ENCODE results near the gene PHF20.
"Not testable (repeated sequence)": the region's sequence is repeated elsewhere in the genome, so short reads cannot be mapped to it uniquely, and the experiment has no call there.

PHF20 gene

DNA sequence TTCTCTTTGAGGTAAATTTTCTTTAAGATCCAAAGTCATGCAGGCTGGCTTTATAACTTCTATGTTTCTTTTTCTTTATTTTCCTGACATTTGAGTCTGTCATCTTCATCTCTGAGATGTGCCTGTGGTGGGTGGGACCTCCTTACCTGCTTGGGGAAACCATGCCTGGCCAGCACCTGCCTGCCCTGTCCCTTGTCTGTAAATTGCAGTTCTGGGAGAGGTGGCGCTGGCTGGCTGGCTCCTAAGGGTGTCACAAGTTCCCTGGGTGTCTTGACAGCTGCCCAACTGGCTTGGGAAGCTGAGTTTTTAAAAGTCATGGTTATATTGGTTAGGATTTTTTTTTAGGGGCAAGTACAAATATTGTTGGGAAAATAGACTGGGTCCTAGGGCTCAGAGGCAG, 146.2 kb downstream of the PHF20 start:
- no peak for DNase-seq (ENCODE audit: low read depth in 2 of 2)

DNA sequence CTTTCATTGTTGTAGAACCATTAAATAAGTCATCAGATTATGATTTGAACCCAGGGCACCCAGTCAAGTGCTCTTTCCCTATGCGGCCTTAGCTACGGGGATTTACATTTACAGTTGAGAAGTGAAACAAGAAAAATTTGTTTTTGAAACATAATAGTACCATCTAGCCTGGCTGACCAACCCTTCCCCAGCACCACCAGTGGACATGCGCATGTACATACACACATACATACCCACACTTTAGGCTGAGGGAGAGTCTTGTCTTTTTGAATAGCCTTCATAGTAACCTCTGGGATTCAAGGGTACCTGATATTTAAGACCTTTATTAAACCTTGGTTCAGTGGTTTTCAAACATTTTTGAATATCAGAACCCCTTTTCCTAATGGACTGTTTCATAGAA, 148.7 kb downstream of the PHF20 start:
- no peak for DNase-seq (ENCODE audit: low read depth in 2 of 2)

DNA sequence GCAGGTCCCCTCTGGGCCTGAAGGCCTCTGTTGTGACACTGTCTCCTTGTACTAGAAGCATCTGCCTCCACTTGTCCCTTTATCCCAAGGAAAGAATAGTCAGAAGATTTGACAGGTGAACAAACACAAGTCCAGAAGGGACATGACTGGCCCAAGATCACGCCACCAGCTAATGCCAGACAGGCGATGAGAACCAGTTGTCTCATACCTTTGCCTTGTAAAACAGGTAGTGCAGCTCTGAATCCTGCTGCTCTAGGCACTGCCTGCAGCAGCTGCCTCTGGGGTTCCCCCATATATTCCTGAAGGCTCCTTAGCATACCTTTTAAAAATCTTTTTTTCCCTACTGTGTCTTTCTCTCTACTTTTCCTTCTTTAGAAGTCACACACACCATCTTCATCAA, 157.5 kb downstream of the PHF20 start:
- no peak for DNase-seq (ENCODE audit: low read depth in 2 of 2)

DNA sequence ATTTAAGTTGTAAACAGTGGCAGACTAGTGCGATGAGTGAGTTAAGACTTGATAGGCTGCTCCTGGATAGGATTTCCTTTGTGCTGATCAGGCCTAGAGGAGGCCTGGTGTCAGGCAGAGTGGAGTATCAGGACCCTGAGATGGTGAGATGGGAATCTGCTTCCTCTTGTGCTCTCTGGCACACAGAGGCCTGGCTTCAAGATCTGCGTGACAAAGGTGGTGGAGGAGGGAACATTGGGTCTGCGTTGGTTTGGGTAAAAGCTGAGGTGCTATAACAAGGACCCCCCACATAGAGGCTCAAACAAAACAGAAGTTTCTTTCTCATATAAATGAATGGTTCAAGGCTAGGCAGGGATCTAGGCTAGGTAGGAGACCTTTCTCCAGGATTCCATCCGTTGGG, 162.2 kb downstream of the PHF20 start:
- DNase-seq (ENCODE audit: low read depth in 2 of 2): no peak

DNA sequence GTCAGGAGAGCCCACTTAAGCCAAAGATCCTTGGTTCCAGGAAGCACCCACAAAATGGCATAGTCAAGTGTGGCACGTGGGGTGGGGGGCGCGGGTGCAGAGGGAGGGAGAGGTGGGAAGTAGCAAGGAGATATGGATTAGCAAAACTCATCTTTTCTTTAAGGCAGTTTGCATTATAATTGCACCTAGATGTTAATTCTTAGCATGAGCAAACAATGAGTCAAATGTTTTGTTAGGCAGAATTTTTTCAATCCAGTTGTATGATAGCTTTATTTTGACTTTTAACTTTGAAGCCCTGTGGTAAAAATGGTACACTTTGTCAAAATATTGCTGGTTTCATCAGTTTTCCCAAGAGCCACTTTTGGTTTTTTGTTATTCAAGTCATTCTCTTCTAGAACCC, 167.4 kb downstream of the PHF20 start:
- DNase-seq (ENCODE audit: low read depth in 2 of 2): no peak

DNA sequence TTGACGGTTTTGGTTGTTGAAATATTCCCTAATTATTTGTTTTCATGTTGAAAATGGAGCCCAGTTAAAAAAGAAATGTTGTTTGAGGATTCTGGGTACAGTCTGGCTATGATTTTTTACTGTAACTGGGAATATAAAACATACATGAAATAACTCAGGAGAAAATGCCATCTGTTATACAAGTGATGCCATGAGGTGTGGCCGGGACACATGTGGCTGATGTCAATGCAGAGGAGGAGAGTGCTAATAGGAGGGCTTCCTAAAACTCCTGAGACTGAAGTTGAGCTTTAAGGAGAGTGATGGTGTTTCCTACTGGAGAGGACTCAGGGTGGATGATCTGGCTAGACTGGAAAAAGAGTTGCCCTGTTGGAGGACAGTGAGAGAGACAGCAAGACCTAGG, 169.8 kb downstream of the PHF20 start:
- DNase-seq (ENCODE audit: low read depth in 2 of 2): no peak

DNA sequence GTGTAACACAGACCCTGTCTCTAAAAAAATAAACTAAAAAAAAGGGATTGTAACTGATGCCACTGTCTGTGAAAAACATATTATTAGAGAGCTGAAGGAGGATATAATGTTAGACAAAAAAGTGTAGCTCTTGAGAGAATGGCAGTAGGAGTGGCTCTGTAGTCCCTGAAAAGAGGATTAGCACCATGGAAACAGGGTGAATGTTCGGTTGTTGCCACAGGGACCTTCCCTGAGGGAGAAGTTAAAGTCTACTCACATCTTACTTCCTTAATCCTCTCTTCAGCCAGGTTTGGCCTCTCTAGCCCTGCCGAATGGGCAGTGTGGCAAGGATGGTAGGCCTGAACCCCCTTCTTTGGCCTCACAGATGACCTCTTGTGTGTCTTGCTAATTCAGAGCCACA, 170.4 kb downstream of the PHF20 start:
- DNase-seq (ENCODE audit: low read depth in 2 of 2): no peak

DNA sequence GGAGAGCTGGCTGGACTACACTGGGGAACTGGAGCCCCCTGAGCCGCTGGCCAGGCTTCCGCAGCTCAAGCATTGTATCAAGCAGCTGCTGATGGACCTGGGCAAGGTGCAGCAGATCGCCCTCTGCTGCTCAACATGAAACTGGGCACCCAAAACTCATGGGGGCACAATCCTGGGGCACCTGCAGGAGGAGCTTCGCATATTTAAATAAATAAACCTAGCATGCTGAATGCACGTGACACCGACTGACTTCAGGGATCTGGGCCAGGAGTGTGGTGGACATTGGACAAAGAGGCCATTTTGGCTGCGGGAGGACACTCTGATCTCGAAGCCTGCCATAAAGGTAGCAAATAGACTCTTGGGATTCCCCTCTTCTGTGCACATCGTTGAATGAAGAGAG, 175.7 kb downstream of the PHF20 start:
- no peak for DNase-seq (ENCODE audit: low read depth in 2 of 2)

DNA sequence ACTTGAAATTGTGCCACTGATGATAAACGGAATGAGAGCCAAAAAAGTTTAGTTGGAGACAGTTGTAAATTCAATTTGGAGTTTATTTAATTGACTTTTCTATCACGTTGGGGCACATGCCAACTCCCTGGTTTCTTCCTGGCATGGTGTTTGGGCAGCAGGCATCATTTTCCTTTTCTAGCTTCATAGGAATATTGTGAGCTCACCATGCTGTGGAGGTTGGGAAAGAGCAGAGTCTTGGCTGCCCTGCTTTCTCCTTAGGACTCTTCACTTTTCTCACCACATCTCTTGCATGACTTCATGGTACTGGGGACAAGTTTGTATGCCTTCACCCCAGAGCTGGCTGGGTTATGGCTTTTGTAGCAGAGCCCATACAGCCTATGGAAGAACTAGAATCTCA, 176.1 kb downstream of the PHF20 start:
- no peak for DNase-seq (ENCODE audit: low read depth in 2 of 2)

DNA sequence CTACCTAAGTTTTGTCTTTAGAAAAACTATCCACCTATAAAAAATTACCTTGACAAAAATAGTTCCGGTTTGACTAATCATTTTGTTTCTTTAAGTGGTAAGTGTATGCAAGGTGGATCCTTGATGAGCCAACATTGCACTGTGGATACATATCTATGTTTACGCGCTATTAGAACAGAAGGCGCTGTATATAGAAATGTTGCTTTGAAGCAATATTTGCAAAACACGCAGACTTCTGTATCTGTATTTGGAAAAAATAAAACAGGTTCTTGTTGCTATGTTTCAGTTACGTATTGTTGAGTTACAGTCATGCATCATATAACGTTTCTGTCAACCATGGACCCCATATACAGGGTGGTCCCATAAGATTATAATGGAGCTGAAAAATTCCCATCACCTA, 178.3 kb downstream of the PHF20 start:
- no peak for DNase-seq (ENCODE audit: low read depth in 2 of 2)

DNA sequence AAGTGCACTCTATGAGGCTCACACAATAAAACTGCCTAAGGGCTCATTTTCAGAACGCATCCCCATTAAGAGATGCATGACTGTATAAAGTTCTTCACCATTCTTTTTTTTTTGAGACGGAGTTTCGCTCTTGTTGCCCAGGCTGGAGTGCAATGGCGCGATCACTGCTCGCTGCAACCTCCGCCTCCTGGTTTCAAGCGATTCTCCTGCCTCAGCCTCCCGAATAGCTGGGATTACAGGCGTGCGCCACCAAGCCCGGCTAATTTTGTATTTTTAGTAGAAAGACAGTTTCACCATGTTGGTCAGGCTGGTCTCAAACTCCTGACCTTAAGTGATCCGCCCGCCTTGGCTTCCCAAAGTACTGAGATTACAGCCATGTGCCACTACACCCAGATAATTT, 180.3 kb downstream of the PHF20 start:
- DNase-seq (ENCODE audit: low read depth in 2 of 2): not testable (repeated sequence)

DNA sequence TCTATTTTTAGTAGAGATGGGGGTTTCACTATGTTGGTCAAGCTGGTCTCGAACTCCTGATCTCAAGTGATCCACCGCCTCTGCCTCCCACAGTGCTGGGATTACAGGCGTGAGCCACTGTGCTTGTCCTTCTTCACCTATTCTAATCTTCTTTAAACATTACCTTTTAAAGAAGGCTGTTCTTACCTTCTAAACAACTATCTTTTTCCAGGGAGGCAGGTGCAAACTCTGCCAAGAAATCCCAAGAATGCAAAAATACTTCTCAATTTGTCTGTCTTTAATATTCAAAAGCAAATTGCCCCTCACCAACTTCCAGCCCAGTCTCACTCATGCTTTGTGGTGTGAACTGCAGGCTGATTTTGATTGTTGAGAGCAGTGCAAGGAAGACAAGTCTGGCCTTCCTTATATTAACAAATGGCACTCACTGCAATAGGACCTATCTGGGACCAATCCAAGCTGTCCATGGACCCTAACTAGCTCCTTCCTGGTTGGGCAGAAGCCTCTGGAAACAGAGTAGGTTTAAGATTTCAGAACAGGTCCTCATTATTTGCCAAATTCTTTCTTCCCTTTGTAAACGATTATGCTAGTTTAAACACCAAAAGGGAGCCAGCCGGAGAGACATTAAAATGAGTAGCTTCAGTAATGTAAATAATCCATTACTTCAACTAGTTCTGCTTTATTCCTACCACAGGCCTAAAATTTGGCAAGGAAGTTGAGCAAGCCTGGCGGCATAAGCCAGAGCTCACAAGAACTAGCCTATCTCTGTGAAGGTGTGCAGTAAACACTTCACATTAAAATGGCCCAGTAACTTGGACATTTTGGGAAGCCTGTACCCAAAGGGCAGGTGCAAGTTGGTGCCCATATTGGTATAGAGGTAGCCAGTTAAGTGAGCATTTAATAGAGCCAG, 180.9 kb downstream of the PHF20 start:
- DNase-seq (ENCODE audit: low read depth in 2 of 2): no peak

DNA sequence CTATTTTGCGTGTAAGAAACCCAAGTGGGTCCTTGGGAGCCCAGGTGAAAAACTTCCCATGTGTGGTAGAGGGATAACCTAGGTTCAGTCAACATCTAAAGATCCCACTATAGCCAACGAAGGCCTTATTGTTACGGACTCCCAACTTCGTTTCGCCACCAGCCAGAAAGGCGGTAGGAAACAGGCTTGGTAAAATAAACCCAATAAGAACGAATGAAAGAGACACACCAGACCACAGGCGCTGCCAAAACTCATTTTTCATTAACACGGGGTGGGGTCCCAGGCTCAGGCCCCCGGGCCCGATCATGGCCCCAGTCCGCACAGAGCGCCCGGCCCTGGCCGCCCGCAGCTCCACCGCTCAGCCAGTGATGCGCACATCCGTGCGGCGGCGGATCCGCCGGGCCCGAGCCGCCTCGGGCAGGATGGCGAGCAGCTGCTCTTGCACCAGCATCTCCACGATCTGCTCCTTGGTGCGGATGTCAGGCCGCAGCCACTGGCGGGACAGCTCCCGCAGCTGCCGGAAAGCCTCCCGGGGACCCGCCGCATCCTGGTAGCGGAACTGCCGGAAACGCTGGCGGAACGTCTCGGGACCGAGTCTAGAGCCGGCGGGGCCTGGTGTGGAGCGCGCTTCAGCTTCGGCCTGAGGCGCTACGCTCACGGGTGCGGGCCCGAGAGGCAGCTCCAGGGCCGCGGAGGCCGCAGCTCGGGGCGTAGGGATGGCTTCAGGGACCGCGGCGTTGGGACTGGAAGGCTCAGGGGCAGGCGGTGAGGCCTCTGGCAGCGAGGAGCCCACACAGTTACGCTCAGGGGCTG, 181.8 kb downstream of the PHF20 start:
- peak; percentile 30 to 34 for DNase-seq (ENCODE audit: low read depth in 2 of 2)

DNA sequence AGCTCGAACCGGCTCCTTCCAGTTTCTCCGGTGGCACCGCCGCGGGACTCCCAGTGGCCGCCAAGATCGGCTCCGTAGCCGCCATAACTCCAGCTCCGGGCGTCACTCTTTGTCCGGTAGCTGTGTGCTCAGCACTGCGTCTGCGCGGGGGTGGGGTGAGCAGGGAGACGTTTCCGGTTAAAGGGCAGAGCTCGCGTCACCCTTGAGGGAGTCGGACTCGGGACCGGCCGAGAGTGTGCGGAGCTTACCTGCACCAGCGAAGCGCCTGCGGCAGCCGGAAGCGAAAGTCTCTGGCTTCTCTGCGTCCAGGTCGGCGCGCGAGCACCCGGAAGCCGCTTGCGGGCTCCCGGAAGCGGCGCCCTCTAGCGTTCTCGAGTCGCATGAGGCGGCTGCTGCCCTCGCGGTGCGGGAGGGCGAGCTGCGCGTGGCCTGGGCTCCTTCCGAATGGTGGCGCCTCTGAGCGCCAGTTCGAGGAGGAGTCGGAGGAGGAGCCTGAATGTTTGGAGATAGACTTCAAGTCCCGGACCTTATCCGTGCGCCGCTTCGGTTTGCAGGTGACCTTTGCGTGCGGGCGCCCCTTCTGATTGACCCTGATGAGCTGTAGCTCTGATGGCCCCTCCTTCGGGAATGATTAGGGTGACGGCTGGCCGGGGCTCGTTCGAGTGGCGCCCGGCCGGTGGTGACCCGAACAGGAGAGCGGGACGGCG, 182.5 kb downstream of the PHF20 start, which contains the start of gene SCAND1:
Gene SCAND1, minus strand, starts transcription at position 303 of the 707 bp plus-strand sequence. Its CDS starts 218 bp downstream, at position 85.
- peak; percentile 88 to 92 for DNase-seq (ENCODE audit: low read depth in 2 of 2)

DNA sequence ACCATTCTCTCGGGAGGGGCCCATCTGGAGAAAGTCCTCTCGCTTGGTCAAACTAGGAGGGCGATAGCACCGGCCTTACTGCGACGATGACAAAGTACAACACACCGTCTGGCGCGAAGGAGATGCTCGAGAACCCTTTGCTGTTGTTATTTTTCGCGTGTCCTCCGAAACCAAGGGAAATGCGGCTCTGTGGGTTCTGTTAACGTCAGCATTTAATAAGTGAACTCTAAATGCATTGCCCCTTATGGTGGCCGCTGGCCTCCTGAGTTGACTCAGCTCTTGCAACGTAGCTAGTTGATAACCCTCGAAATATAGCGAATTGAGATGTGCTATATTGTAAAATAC, 183.1 kb downstream of the PHF20 start:
- DNase-seq (ENCODE audit: low read depth in 2 of 2): peak; percentile 1 to 4

DNA sequence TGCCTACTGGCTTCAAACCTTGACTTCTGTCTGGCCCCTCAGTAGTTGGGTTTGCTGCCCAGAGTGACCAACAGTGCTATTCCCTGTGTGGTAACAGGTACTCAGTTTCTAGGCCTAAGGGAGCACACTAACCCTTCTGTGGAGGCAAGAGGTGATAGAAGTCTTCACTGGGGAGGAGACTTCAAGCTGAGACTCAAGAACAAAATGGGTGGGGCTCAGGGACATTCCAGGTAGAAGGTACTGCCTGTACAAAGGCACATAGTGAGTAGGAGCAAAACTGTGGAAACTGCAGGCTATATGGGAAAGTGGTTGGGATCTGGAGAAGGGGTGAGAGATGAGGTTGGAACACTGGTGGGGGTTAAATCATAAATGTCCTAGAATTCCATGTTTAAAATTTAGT, 184.8 kb downstream of the PHF20 start:
- DNase-seq (ENCODE audit: low read depth in 2 of 2): no peak

DNA sequence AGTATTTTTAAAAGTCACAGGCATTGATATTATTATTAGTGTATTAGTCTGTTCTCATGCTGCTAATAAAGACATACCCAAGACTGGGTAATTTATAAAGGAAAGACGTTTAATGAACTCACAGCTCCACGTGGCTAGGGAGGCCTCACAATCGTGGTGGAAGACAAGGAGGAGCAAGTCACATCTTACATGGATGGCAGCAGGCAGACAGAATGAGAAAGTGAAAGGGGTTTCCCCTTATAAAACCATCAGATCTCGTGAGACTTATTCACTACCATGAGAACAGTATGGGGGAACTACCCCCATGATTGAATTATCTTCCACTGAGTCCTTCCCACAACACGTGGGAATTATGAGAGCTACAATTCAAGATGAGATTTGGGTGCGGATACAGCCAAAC, 187.5 kb downstream of the PHF20 start:
- DNase-seq (ENCODE audit: low read depth in 2 of 2): not testable (repeated sequence)

DNA sequence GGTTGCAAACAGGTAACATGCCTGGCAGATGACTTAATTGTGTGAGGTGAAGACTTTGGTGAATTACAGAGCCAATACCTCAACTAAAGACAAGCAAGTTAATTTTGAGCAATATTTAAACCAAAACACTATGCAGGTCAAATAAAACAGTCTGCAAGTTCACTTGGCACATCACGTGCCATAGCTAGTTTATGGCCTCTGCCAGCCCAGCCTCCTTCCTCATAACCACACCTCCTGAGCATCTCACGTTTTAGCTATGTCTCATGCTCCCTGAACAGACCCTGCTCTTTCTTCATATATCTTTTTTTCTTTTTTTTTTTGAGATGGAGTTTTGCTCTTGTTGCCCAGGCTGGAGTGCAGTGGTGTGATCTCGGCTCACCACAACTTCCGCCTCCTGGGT, 192.1 kb downstream of the PHF20 start:
- DNase-seq (ENCODE audit: low read depth in 2 of 2): no peak

DNA sequence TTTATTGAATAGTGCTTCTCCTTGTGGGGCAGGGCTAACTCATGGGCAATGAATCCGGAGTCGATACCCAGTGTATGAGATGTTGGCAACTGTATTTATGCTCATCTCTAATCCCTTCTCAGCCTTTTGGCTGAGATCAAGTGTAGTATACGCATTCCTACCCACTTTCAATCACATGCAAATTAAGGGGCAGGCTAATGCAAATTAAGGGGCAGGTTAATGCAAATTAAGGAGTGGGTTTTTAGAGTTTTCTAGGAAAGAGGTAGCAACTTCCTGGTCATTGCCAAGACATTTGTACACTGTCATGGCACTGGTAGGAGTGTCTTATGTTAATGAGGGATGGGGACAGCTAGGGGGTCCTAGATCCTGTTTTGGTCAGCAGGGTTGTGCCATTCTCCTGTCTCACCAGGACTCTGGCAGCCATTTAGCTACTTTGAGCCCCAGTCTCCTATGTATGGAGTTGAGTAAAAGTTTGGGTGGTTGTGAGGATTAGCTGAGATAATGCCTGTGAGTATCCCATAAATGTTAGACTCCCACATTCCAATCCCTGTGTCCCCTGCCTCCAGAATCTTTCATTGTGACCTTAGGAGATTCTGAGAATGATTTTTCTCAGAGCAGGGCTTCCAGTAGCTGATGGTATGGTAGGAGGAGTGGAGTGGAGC, 196.3 kb downstream of the PHF20 start, which contains the start of gene CNBD2:
Gene CNBD2, plus strand, starts transcription at position 612 of the 662 bp plus-strand sequence. CDS start 173 bp downstream, outside the sequence.
- no peak for DNase-seq (ENCODE audit: low read depth in 2 of 2)

DNA sequence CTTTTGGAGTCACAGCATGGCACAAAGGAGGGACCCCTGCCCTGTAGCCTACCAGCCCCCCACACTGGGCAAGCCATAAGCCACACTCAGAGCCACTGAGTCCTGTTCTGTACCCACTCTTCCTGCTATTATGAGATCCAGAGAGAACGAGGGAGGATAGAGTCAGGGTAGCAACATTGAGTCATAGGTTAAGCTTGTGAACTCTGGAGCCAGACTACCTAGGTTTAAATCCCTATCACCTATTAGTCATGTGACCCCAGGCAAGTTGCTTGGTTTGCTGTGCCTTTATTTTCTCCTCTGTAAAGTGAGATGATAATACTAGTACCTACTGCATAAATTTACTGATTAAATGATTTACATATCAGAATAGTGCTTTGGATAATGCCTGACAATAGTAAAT, 197.1 kb downstream of the PHF20 start:
- DNase-seq (ENCODE audit: low read depth in 2 of 2): no peak

DNA sequence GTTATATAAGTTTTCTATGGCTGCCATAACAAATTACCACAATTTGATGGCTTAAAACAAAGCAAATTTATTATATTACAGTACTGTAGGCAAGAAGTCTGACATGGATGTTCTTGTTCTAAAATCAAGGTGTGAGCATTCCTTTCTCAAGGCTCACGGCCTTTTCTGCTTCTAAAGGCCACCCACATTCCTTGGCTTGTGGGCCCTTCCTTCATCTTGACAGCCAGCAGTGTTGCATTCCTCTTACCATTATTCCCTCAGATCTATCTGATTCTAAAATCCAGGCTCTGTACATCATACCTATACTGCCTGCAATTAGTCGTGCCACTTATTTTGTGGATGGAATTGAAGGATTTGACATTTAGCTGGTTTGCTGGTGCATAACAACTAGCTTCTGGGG, 200.2 kb downstream of the PHF20 start:
- no peak for DNase-seq (ENCODE audit: low read depth in 2 of 2)

DNA sequence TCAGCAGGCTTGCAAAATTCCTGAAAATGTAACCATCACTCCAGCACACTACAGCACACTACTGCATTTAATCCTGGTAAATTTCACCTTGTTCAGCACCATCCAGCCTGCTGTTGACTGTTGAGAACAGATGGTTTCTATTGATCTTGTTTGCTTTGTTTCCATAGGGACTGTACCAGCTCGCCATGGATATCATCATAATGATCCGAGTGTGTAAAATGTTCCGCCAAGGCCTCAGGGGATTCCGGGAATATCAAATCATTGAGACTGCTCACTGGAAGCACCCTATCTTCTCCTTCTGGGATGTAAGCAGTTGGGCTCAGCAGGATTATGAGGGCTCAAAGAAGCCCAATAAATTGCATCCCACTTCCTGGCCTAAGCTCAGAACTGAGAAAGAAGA, 200.6 kb downstream of the PHF20 start:
- DNase-seq (ENCODE audit: low read depth in 2 of 2): no peak

Measured in stimulated activated CD8-positive, alpha-beta memory T cell treated with anti-CD3 and anti-CD28 coated beads, Interleukin-7, amount 100 ng/mL, for 1 hour (primary cell).